Measurements from ENCODE around the gene URB1. TPM values are rescaled to one million over a fixed set of nuclear protein-coding genes. Genes with fewer than 3 reads are reported as not detected.
A peak's percentile ranks its signal among the peaks of the same experiment; 100 is the strongest.

The URB1 gene
- total RNA-seq, 8 experiments from 2014 or later, result 6.5 to 40.6 (median 17.0) TPM

DNA sequence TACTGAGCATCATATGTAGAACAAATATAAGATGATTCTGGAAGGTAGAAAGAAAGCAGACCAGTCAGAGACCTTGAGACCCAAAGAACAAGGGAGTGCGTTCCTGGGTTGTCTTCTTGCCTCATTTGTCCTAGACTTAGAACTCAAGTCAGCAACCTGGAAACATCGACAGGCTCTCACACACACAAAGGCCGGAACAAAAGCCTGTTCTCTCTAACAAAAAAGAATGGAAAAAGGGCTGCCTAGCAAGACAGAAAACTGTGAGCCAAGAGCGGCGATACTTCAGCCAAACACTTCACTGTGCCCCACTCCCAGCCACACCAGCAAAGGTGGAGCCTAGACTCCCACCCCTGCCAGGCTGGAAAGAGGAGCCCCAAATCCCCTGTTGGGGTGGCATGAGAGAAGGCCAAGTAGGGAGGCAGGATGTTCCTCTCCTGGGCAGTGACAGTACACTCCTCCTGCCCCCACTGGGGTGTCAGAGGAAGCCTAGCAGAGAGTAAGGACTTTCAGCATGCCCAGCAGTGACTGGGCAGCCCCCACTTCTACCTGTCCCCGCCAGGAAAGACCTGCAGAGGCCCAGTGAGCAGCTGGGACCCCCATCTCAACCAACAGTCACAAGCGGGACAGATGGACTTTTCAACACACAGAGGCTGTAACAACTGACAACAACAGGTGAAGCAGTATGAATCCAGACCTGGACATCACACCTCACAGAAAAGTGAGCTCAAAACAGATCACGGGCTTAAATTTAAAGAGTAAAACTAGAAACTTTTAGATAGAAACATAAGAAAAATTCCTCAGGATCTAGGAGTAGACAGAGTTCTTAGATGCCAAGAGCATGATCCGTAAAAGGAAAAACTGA, 61.1 kb downstream of the URB1 start:
- no peak overlapping the region for H3K4me3 ChIP-seq
- in situ Hi-C loops (cut with MboI; ENCODE audit: low pct_unique_long_range_greater_than_20kb in 2 of 9, low sequenced_read_pairs in 9 of 9, unreplicated experiment in 9 of 9), result no loop called here
- H3K27ac ChIP-seq, result no peak overlapping the region
- WGBS, 10 experiments, result 61 to 100% (median 95%) methylated on average over 1 to 9 of the region's 9 CpGs; no CpG with 5 or more reads in 1 of the 10 experiments
- peak in 2 of 8 experiments; percentile 46 for ATAC-seq (replicated peaks in 6 of 8)
- peaks cover 5 to 16% of the 10 kb centered on the region in 2 donors for H3K4me1 ChIP-seq (replicated peaks in 1 of 2)

DNA sequence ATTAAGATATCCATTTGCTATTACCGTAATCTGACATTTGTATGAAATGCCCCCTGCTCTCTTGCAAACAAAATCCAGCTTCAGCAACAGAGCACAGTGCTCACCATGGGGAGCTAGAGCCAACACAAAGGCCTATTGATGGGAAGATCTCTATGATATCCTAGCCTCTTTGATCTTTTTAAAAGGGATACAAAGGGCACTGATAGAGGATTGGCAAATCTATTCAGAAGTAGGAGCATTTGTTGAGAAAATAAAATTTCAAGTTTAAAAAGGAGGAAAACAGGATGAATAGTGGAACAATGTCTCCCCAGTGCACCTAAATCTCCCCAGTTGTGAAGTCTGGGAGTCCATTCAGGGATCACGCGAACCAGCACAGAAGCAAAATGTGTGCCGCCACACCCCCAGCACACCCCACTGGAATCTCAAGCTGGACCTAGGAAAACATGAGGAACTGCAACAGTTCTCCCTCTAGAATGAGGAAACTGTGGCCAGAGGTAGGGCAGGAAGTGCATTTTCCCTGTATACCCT, 62.0 kb downstream of the URB1 start:
- in situ Hi-C loops (cut with MboI; ENCODE audit: low pct_unique_long_range_greater_than_20kb in 2 of 9, low sequenced_read_pairs in 9 of 9, unreplicated experiment in 9 of 9), result no loop called here
- no peak overlapping the region for H3K27ac ChIP-seq
- peaks cover 5 to 16% of the 10 kb centered on the region in 2 donors for H3K4me1 ChIP-seq (replicated peaks in 1 of 2)
- 40 to 97% (median 82%) methylated on average over 1 to 4 of the region's 4 CpGs; no CpG with 5 or more reads in 2 of the 10 experiments for WGBS, 10 experiments
- no peak for ATAC-seq (replicated peaks in 6 of 8)
- no peak overlapping the region for H3K4me3 ChIP-seq

- no peak overlapping the region for H3K27ac ChIP-seq
- peaks cover 5 to 16% of the 10 kb centered on the region in 2 donors for H3K4me1 ChIP-seq (replicated peaks in 1 of 2)
- 22 to 100% (median 92%) methylated on average over 1 to 3 of the region's 3 CpGs; no CpG with 5 or more reads in 1 of the 10 experiments for WGBS, 10 experiments
- in situ Hi-C loops (cut with MboI; ENCODE audit: low pct_unique_long_range_greater_than_20kb in 2 of 9, low sequenced_read_pairs in 9 of 9, unreplicated experiment in 9 of 9), result no loop called here
- ATAC-seq (replicated peaks in 6 of 8), result peak in 6 of 8 experiments; percentile 22 to 77 (median 48)
- no peak overlapping the region for H3K4me3 ChIP-seq
These were observed 63.0 kb downstream of the URB1 start for GRCh38 chr21:32329776-32330175.

DNA sequence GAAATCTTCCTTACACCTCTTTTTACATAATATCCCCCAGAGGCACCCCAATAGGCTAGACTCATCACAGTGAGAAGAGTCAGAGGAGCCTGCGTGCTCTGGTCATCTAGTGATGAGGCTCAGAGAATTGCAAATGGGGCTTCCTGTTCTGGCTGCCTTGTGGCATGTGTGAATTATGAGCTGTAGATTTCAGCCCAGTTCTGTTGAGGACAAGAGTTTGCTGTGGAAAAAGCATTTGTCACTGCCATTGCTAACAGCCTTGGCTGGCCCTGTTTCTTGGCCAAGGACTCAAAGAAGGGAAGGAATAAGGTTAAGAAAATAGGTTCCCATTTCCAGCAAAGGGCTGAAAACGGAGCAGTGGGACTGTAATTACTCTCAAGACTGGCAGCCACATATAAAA, 63.5 kb downstream of the URB1 start:
- H3K4me3 ChIP-seq, result no peak overlapping the region
- WGBS, 10 experiments, result 10 to 90% (median 73%) methylated on average over 1 to 2 of the region's 2 CpGs; no CpG with 5 or more reads in 4 of the 10 experiments
- ATAC-seq (replicated peaks in 6 of 8), result peak in 7 of 8 experiments; percentile 48 to 95 (median 87)
- no peak overlapping the region for H3K27ac ChIP-seq
- in situ Hi-C loops (cut with MboI; ENCODE audit: low pct_unique_long_range_greater_than_20kb in 2 of 9, low sequenced_read_pairs in 9 of 9, unreplicated experiment in 9 of 9), result no loop called here
- H3K4me1 ChIP-seq (replicated peaks in 1 of 2), result peaks cover 5 to 16% of the 10 kb centered on the region in 2 donors

GRCh38 chr21:32328595-32328994, 64.2 kb downstream of the URB1 start:
- no peak overlapping the region for H3K4me3 ChIP-seq
- WGBS, 10 experiments, result 36 to 100% (median 87%) methylated on average over 2 to 3 of the region's 3 CpGs
- H3K4me1 ChIP-seq (replicated peaks in 1 of 2), result peaks cover 5 to 16% of the 10 kb centered on the region in 2 donors
- H3K27ac ChIP-seq, result no peak overlapping the region
- peak in 2 of 8 experiments; percentile 7 to 34 for ATAC-seq (replicated peaks in 6 of 8)
- in situ Hi-C loops (cut with MboI; ENCODE audit: low pct_unique_long_range_greater_than_20kb in 2 of 9, low sequenced_read_pairs in 9 of 9, unreplicated experiment in 9 of 9), result no loop called here

- no peak overlapping the region for H3K4me3 ChIP-seq
- no peak for ATAC-seq (replicated peaks in 6 of 8)
- in situ Hi-C loops (cut with MboI; ENCODE audit: low pct_unique_long_range_greater_than_20kb in 2 of 9, low sequenced_read_pairs in 9 of 9, unreplicated experiment in 9 of 9), result no loop called here
- H3K27ac ChIP-seq, result no peak overlapping the region
- peaks cover 5 to 11% of the 10 kb centered on the region in 2 donors for H3K4me1 ChIP-seq (replicated peaks in 1 of 2)
- 90 to 100% (median 93%) methylated on average over 1 to 7 of the region's 8 CpGs; no CpG with 5 or more reads in 2 of the 10 experiments for WGBS, 10 experiments
These were observed 67.1 kb downstream of the URB1 start for GRCh38 chr21:32325706-32326105.

DNA sequence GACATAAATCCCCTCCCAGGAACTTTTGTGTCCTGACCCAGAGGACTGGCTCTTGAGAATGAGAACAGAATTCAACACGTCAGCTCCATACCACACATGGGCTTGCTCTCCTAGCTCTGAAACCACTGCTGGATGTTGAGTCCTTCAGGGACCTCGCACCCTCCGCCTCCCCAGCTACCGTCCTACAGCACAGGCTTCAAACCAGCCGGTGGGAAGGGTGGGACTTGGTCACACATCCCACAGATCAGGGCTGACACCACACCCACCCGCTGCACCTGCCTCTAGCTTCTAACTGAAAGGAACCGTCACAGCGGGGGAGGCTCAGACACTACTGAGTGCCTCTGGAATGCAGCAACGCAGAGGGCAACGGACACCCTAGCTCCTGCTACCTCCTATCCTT, 70.1 kb downstream of the URB1 start:
- Histone ChIP-seq H3K4me3 (no peak overlapping the region), H3K4me1 (replicated peaks in 1 of 2) (no peaks in the 10 kb centered on the region), H3K27ac (no peak overlapping the region)
- 92 to 100% (median 100%) methylated on average over 1 to 6 of the region's 10 CpGs; no CpG with 5 or more reads in 4 of the 10 experiments for WGBS, 10 experiments
- in situ Hi-C loops (cut with MboI; ENCODE audit: low pct_unique_long_range_greater_than_20kb in 2 of 9, low sequenced_read_pairs in 9 of 9, unreplicated experiment in 9 of 9), result no loop called here
- no peak for ATAC-seq (replicated peaks in 6 of 8)

- WGBS, 10 experiments, result 88 to 100% (median 93%) methylated on average over 1 to 12 of the region's 12 CpGs; no CpG with 5 or more reads in 2 of the 10 experiments
- ATAC-seq (replicated peaks in 6 of 8), result no peak
- H3K27ac ChIP-seq, result no peak overlapping the region
- H3K4me1 ChIP-seq (replicated peaks in 1 of 2), result no peaks in the 10 kb centered on the region
- no peak overlapping the region for H3K4me3 ChIP-seq
- in situ Hi-C loops (cut with MboI; ENCODE audit: low pct_unique_long_range_greater_than_20kb in 2 of 9, low sequenced_read_pairs in 9 of 9, unreplicated experiment in 9 of 9), result no loop called here
These were observed 70.7 kb downstream of the URB1 start for GRCh38 chr21:32322103-32322502.

GRCh38 chr21:32321480-32321879, 71.3 kb downstream of the URB1 start:
- no peak overlapping the region for H3K4me3 ChIP-seq
- in situ Hi-C loops (cut with MboI; ENCODE audit: low pct_unique_long_range_greater_than_20kb in 2 of 9, low sequenced_read_pairs in 9 of 9, unreplicated experiment in 9 of 9), result no loop called here

GRCh38 chr21:32320726-32321125, 72.1 kb downstream of the URB1 start:
- Histone ChIP-seq H3K4me3 (no peak overlapping the region), H3K27ac (no peak overlapping the region), H3K4me1 (replicated peaks in 1 of 2) (no peaks in the 10 kb centered on the region)
- WGBS, 10 experiments, result 82 to 100% (median 89%) methylated on average over 3 to 12 of the region's 13 CpGs; no CpG with 5 or more reads in 4 of the 10 experiments
- in situ Hi-C loops (cut with MboI; ENCODE audit: low pct_unique_long_range_greater_than_20kb in 2 of 9, low sequenced_read_pairs in 9 of 9, unreplicated experiment in 9 of 9), result no loop called here
- ATAC-seq (replicated peaks in 6 of 8), result no peak

More at GRCh38 chr21:32321480-32321879, 71.3 kb downstream of the URB1 start:
- no peak for ATAC-seq (replicated peaks in 6 of 8)
- Histone ChIP-seq H3K27ac (no peak overlapping the region), H3K4me1 (replicated peaks in 1 of 2) (no peaks in the 10 kb centered on the region)
- WGBS, 10 experiments, result 88 to 100% (median 94%) methylated on average over 2 to 9 of the region's 13 CpGs; no CpG with 5 or more reads in 1 of the 10 experiments

DNA sequence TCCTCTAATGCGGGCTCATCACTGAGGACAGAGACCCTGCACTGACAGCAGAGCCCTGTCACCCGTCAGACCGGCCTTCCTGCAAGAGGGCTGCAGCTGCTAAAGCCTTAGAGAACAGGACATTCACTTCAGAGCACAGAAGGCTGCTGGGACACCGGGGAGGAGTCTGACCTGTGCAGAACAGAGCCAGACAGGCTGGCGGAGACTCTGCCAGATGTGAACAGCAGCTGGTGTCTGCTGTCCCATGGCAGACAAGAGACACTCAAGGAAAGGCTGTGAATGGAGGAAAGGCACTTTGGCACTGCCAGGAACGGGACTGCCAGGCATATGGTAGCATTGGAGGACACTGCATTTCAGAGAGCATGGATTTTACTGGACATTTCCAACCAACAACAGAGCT, 72.8 kb downstream of the URB1 start:
- Histone ChIP-seq H3K4me1 (replicated peaks in 1 of 2) (no peaks in the 10 kb centered on the region), H3K4me3 (no peak overlapping the region), H3K27ac (no peak overlapping the region)
- ATAC-seq (replicated peaks in 6 of 8), result no peak
- in situ Hi-C loops (cut with MboI; ENCODE audit: low pct_unique_long_range_greater_than_20kb in 2 of 9, low sequenced_read_pairs in 9 of 9, unreplicated experiment in 9 of 9), result no loop called here
- 78 to 100% (median 91%) methylated on average over 2 to 6 of the region's 6 CpGs; no CpG with 5 or more reads in 6 of the 10 experiments for WGBS, 10 experiments

DNA sequence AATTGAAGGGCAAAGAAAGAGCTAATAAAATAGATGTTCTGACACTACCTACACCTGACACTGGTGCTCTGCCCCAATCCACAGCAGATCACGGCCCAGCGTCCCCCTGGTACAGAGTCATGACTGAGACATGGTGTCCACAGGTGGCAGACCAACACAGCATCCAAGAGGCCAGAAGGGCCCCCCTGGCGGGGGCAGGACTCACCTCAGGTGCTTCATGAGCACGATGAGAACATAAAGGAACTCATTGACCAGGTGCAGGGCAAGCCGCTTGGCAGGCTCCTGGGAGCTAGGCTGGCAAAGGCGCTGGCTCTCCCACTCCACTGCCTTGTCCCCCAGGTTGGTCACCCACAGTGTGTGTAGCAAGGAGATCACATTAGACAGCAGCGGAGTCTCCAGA, 73.8 kb downstream of the URB1 start:
- H3K27ac ChIP-seq, result no peak overlapping the region
- in situ Hi-C loops (cut with MboI; ENCODE audit: low pct_unique_long_range_greater_than_20kb in 2 of 9, low sequenced_read_pairs in 9 of 9, unreplicated experiment in 9 of 9), result no loop called here
- WGBS, 10 experiments, result 67 to 100% (median 100%) methylated on average over 1 to 5 of the region's 7 CpGs; no CpG with 5 or more reads in 3 of the 10 experiments
- no peak overlapping the region for H3K4me3 ChIP-seq
- H3K4me1 ChIP-seq (replicated peaks in 1 of 2), result no peaks in the 10 kb centered on the region
- no peak for ATAC-seq (replicated peaks in 6 of 8)

GRCh38 chr21:32317726-32318125, 75.1 kb downstream of the URB1 start:
- no peak overlapping the region for H3K27ac ChIP-seq
- WGBS, 10 experiments, result 75 to 100% (median 92%) methylated on average over 1 to 6 of the region's 9 CpGs; no CpG with 5 or more reads in 2 of the 10 experiments
- no peak for ATAC-seq (replicated peaks in 6 of 8)

More at GRCh38 chr21:32317726-32318125, 75.1 kb downstream of the URB1 start:
- H3K4me3 ChIP-seq, result no peak overlapping the region
- no peaks in the 10 kb centered on the region for H3K4me1 ChIP-seq (replicated peaks in 1 of 2)
- in situ Hi-C loops (cut with MboI; ENCODE audit: low pct_unique_long_range_greater_than_20kb in 2 of 9, low sequenced_read_pairs in 9 of 9, unreplicated experiment in 9 of 9), result no loop called here

All from motor neuron (in vitro differentiated cells).